GM12801 (cell line): ENCODE data around the gene SOCS1.

ENCODE experiments used
- TF ChIP-seq, protein P1 (sequence below): IDR thresholded peaks from one replicate; pipeline ENCODE4 v1.5.1; 2011; ENCODE audit warnings: control low read depth; ENCODE audit not compliant: insufficient read length; ENCODE audit errors: extremely low read depth

SOCS1 gene

GRCh38 chr16:11211061-11211976 lies 44.7 kb downstream of the SOCS1 start:
- TF ChIP-seq, protein P1, sequence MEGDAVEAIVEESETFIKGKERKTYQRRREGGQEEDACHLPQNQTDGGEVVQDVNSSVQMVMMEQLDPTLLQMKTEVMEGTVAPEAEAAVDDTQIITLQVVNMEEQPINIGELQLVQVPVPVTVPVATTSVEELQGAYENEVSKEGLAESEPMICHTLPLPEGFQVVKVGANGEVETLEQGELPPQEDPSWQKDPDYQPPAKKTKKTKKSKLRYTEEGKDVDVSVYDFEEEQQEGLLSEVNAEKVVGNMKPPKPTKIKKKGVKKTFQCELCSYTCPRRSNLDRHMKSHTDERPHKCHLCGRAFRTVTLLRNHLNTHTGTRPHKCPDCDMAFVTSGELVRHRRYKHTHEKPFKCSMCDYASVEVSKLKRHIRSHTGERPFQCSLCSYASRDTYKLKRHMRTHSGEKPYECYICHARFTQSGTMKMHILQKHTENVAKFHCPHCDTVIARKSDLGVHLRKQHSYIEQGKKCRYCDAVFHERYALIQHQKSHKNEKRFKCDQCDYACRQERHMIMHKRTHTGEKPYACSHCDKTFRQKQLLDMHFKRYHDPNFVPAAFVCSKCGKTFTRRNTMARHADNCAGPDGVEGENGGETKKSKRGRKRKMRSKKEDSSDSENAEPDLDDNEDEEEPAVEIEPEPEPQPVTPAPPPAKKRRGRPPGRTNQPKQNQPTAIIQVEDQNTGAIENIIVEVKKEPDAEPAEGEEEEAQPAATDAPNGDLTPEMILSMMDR, result no peak

DNA sequence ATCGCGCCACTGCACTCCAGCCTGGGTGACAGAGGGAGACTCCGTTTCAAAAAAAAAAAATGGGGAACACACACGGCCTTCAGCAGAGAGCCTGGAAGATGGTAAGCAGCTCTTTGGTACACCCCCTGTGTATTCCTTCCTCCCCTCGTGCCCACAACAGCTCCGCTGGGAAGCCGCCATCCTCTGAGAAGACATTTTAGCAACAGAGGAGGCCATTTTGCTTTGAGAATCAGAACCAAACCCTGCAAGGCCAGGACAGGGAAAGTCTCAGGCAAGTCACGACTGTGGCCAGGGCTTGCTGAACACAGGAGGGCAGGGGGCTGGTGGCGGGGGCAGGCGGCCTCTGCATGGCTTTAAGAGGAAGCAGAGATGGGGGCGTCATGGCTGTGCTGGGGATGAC lies 45.7 kb downstream of the SOCS1 start:
- TF ChIP-seq, protein P1, result no peak

DNA sequence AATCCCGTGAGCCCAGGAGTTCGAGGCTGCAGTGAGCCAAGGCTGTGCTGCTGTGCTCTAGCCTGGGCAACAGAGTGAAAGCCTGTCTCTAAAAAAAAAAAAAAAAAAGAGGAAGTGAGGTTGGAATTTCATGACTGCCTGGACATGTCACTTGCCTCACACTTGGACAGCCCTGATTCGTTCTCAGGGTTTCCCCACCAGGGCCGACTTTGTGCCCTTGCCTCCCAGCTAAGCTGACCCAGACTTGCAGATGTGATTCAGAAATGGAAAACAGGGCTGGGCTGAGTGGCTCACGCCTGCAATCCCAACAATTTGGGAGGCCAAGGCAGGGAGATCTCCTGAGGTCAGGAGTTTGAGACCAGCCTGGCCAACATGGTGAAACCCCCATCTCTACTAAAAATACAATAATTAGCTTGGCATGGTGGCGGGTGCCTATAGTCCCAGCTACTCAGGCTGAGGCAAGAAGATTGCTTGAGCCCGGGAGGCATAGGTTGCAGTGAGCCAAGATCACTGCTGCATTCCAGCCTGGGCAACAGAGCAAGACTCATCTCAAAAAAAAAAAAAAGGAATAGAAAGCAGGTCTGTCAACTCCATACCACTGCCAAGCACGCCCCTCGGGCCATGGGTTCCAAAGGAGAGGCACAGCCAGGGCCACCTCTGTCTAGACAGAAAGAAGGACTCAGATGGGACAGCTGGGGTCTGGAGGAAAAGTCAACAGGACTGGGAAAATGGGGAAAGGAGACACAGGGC lies 46.9 kb downstream of the SOCS1 start:
- TF ChIP-seq, protein P1, result no peak

- TF ChIP-seq, protein P1, result no peak
Measured at GRCh38 chr16:11207646-11208045, 48.4 kb downstream of the SOCS1 start.

GRCh38 chr16:11205754-11206581 lies 50.0 kb downstream of the SOCS1 start:
- TF ChIP-seq, protein P1, result no peak

DNA sequence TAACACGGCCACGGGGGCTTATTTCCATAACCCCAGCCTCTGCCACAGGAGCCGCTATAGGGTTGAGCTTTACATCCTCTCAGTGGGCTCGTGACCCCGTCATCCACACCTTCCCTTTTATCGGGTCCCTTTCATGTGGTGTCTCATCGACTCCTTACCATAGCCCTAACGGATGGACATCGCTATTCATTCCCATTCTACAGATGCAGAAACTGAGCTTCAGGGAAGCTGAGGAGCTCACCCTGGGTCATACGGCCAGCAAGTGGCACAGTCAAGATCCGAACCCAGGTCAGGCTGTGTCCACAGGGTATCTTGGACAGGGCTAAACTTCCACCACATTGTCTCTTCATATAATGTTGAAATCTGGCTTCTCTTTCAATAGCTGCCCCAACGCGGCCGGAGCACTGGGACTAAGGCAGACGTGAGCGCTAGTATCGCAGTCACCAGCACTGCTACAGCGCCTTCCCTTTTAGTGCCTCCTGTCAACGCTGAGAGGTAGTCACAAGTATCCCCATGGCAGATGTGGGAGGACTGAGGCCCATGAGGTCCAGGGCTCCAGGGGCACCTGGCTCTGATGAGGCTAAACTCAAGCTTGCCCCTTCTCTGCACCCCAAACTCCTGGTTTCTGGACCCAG lies 50.8 kb downstream of the SOCS1 start:
- TF ChIP-seq, protein P1, result no peak
